ENCODE measurements around the gene XDH.

DNA sequence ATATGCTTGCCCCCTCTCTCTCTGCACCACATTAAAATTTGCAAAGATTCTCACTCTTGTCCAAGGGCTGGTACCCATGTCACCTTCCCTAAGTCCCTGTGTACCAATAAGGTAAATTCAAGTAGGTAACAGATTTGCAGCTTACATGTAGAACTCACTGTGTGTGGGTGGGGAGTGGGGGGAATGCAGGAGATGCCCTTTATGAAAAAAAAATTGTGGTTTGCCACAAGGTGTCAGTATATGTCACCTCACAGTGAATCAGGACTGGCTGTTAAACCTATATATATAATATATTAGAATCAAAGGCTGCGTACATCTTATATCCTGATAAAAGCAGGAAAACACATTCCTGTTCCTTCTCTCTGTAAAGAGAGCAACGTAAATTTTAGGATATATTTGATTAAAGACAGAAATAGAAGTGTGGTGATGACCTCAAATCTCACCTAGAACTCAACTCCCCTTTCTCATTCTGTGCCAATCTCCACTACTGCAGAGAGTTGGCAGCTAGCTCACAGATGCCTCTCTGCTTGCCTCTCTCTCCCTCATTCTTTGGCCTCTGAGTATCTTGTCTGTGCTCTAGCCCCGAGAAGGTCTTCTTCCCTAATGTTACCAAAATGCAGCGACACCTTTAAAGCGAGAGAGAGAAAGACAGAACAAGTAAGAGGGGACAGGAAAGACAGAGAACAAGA, 536 bp downstream of the XDH start:
- TF ChIP-seq, protein P1, sequence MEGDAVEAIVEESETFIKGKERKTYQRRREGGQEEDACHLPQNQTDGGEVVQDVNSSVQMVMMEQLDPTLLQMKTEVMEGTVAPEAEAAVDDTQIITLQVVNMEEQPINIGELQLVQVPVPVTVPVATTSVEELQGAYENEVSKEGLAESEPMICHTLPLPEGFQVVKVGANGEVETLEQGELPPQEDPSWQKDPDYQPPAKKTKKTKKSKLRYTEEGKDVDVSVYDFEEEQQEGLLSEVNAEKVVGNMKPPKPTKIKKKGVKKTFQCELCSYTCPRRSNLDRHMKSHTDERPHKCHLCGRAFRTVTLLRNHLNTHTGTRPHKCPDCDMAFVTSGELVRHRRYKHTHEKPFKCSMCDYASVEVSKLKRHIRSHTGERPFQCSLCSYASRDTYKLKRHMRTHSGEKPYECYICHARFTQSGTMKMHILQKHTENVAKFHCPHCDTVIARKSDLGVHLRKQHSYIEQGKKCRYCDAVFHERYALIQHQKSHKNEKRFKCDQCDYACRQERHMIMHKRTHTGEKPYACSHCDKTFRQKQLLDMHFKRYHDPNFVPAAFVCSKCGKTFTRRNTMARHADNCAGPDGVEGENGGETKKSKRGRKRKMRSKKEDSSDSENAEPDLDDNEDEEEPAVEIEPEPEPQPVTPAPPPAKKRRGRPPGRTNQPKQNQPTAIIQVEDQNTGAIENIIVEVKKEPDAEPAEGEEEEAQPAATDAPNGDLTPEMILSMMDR (IDR thresholded peaks at IDR 0.05; ENCODE audit: low read depth, low read length, poor library complexity, severe bottlenecking) = no peak
- no peak for TF ChIP-seq EZH2phosphoT487 (IDR thresholded peaks at IDR 0.05; ENCODE audit: borderline replicate concordance, low read length)

All from DOHH2 (cell line).